ENCODE measurements around the gene SLC13A2. TPM values are rescaled to one million over a fixed set of nuclear protein-coding genes. Genes with fewer than 3 reads are reported as not detected.

SLC13A2 gene
- total RNA-seq, 1 experiment from 2014 or later: not detected

- no peaks in the 10 kb centered on the region for H3K27me3 ChIP-seq (ENCODE audit: control insufficient read depth, insufficient read depth, low read length)
- BruUV-seq (replicated peaks): no TSS peak
- in situ Hi-C loops (cut with HindIII; ENCODE audit: low pct_unique_long_range_greater_than_20kb, low sequenced_read_pairs): no loop called here
- no peaks in the 10 kb centered on the region for H3K36me3 ChIP-seq (ENCODE audit: control insufficient read depth, insufficient read depth, low read length)
- intact Hi-C loops (cut with micrococcal nuclease; ENCODE audit: unreplicated experiment): no loop called here
- DNase-seq (ENCODE audit: low read depth, low spot score): no peak
- CTCF ChIA-PET: interaction anchor here (0.6 to 0.7 kb wide), 2 partner anchors 124 to 273 kb away, joined by 3 to 4 read pairs; no protein-coding TSS in a partner anchor
- H3K9me3 ChIP-seq (ENCODE audit: control insufficient read depth, insufficient read depth, low read depth, low read length): no peaks in the 10 kb centered on the region
- POLR2A ChIA-PET: no interaction called here
- ATAC-seq: no peak
- no peak overlapping the region for H3K4me3 ChIP-seq (ENCODE audit: low read depth in 2 of 2, low read length in 2 of 2)
- TF ChIP-seq TCF7L2 (IDR thresholded peaks at IDR 0.05; ENCODE audit: low read depth, low read length): no peak
- no peak for TF ChIP-seq SIN3A (IDR thresholded peaks at IDR 0.05; ENCODE audit: borderline replicate concordance, insufficient read depth, low read depth, low read length)
- no peak for TF ChIP-seq CTCF (IDR thresholded peaks at IDR 0.05)
- no peak for TF ChIP-seq REST (IDR thresholded peaks at IDR 0.05; ENCODE audit: insufficient read depth in 1 of 2, low read depth in 2 of 2, low read length in 1 of 2)
- no peak for TF ChIP-seq POLR2AphosphoS5 (IDR thresholded peaks at IDR 0.05; ENCODE audit: low read depth, low read length)
- no peaks in the 10 kb centered on the region for H3K4me1 ChIP-seq (ENCODE audit: control insufficient read depth, insufficient read depth, low read length)
- H3K27ac ChIP-seq (ENCODE audit: low read length): no peak overlapping the region
Observed at GRCh38 chr17:28523186-28523585, 49.7 kb downstream of the SLC13A2 start.

GRCh38 chr17:28523876-28524275 is 50.4 kb downstream of the SLC13A2 start:
- ChIA-PET CTCF (interaction anchor here (0.7 kb wide), 1 partner anchor 123 kb away, joined by 3 read pairs; no protein-coding TSS in a partner anchor), POLR2A (no interaction called here)
- intact Hi-C loops (cut with micrococcal nuclease; ENCODE audit: unreplicated experiment): no loop called here
- no peak for ATAC-seq
- Histone ChIP-seq H3K4me3 (ENCODE audit: low read depth in 2 of 2, low read length in 2 of 2) (no peak overlapping the region), H3K27me3 (ENCODE audit: control insufficient read depth, insufficient read depth, low read length) (no peaks in the 10 kb centered on the region), H3K27ac (ENCODE audit: low read length) (no peak overlapping the region), H3K4me1 (ENCODE audit: control insufficient read depth, insufficient read depth, low read length) (no peaks in the 10 kb centered on the region), H3K9me3 (ENCODE audit: control insufficient read depth, insufficient read depth, low read depth, low read length) (no peaks in the 10 kb centered on the region), H3K36me3 (ENCODE audit: control insufficient read depth, insufficient read depth, low read length) (no peaks in the 10 kb centered on the region)
- TF ChIP-seq SIN3A (IDR thresholded peaks at IDR 0.05; ENCODE audit: borderline replicate concordance, insufficient read depth, low read depth, low read length) (no peak), REST (IDR thresholded peaks at IDR 0.05; ENCODE audit: insufficient read depth in 1 of 2, low read depth in 2 of 2, low read length in 1 of 2) (no peak)
- no TSS peak for BruUV-seq (replicated peaks)
- in situ Hi-C loops (cut with HindIII; ENCODE audit: low pct_unique_long_range_greater_than_20kb, low sequenced_read_pairs): no loop called here
- DNase-seq (ENCODE audit: low read depth, low spot score): no peak
